ENCODE results near the gene C1orf105.

DNA sequence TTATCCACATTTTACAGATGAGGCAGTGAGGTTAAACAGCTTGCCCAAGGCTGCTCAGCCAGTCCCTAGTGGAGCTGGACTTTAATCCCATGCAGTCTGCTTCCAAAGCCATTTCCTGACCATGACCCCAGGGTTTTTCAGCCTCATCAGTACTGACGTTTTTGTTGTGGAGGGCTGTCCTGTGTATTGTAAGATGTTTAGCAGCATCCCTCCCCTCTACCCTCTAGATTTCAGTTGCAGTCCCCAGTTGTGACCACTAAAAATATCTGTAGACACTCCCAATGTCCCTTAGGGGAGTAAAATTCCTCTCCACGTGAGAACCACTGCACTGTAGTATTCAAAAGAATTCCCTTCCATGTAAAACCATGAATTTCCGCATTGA, 30.2 kb upstream of the C1orf105 start:
- TF ChIP-seq, protein P1, sequence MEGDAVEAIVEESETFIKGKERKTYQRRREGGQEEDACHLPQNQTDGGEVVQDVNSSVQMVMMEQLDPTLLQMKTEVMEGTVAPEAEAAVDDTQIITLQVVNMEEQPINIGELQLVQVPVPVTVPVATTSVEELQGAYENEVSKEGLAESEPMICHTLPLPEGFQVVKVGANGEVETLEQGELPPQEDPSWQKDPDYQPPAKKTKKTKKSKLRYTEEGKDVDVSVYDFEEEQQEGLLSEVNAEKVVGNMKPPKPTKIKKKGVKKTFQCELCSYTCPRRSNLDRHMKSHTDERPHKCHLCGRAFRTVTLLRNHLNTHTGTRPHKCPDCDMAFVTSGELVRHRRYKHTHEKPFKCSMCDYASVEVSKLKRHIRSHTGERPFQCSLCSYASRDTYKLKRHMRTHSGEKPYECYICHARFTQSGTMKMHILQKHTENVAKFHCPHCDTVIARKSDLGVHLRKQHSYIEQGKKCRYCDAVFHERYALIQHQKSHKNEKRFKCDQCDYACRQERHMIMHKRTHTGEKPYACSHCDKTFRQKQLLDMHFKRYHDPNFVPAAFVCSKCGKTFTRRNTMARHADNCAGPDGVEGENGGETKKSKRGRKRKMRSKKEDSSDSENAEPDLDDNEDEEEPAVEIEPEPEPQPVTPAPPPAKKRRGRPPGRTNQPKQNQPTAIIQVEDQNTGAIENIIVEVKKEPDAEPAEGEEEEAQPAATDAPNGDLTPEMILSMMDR (IDR thresholded peaks at IDR 0.05), result no peak
- TF ChIP-seq EP300 (IDR thresholded peaks at IDR 0.05; ENCODE audit: low read depth) (no peak), POLR2AphosphoS5 (IDR thresholded peaks at IDR 0.05) (no peak), POLR2A (IDR thresholded peaks at IDR 0.05) (no peak)

All from transverse colon (tissue), 4 donors.